Suprapubic skin (tissue), 4 donors: ENCODE results near the gene SYNE3.

ENCODE experiments used
- CTCF ChIP-seq, 2 donors: fragments of 200-600 bp in 1 of 2; fragments of 450-650 bp in 1 of 2; sonication (generic) in 1 of 2; IDR thresholded peaks; one replicate each; pipeline ENCODE4 v1.5.1; 2016 to 2019; ENCODE audit warnings: antibody characterized with exemption in 2 of 2, mild to moderate bottlenecking in 1 of 2, moderate library complexity in 1 of 2
- POLR2A ChIP-seq, 2 donors: fragments of 450-650 bp; IDR thresholded peaks; one replicate each; pipeline ENCODE4 v1.6.1; 2017; ENCODE audit warnings: antibody characterized with exemption in 2 of 2, mild to moderate bottlenecking in 2 of 2, moderate library complexity in 2 of 2
- POLR2AphosphoS5 ChIP-seq, 3 donors: sonication (generic); formaldehyde crosslinking; IDR thresholded peaks; one replicate each; pipeline ENCODE4 v1.6.1; 2017; ENCODE audit warnings: antibody characterized with exemption in 3 of 3

GRCh38 chr14:95498622-95499353, 17.7 kb downstream of the SYNE3 start:
- no peak for TF ChIP-seq POLR2AphosphoS5 (IDR thresholded peaks at IDR 0.05)
- TF ChIP-seq CTCF (IDR thresholded peaks at IDR 0.05) = no peak
- no peak for TF ChIP-seq POLR2A (IDR thresholded peaks at IDR 0.05)
